Measurements from ENCODE around the gene EDA.
"Not testable (repeated sequence)": the region's sequence is repeated elsewhere in the genome, so short reads cannot be mapped to it uniquely, and the experiment has no call there.

EDA gene

GRCh38 chrX:69748055-69748454 is 132.1 kb downstream of the EDA start:
- no peak for DNase-seq

GRCh38 chrX:69759921-69760625 is 144.2 kb downstream of the EDA start:
- DNase-seq: no peak

GRCh38 chrX:69761633-69762032 is 145.7 kb downstream of the EDA start:
- DNase-seq: no peak

DNA sequence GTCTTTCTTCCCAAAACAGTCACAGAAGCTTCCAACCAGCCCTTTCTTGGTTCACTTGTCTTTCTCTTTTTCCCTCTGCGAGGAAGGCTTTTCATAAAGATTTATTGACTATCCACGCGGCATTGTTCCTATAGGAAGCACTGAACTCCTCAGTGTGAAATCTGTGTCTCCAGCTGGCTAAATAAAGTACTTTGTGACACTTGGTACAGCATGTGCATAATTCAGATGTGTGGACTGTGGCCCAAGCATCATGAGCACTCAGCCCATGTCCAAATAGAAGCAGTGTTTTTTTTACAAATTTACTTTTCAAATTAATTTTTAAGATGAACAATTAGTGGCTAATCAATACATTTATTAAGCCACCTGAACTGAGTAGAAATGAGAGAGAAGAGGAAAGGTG is 146.4 kb downstream of the EDA start:
- no peak for DNase-seq

GRCh38 chrX:69793260-69793935 is 177.5 kb downstream of the EDA start:
- DNase-seq: no peak

DNA sequence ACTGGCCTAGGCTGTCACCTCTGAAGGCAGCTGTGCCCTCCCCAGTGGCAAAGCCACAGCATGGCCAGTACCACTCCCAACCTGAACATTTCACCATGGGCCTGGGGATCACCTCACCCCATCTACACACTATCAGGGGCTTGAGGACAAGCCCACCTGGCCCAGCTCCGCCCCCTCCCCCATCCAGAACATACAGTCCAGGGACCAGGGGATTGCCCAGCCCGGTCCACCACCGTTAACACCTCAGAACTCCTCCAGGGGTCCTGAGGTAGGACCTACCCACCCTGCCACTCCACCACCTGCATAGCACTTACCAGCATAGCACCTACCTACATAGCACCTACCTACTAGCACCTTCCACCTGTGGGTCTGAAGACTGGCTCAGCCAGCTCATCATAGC is 179.8 kb downstream of the EDA start:
- no peak for DNase-seq

GRCh38 chrX:69807400-69807799 is 191.5 kb downstream of the EDA start:
- no peak for DNase-seq

DNA sequence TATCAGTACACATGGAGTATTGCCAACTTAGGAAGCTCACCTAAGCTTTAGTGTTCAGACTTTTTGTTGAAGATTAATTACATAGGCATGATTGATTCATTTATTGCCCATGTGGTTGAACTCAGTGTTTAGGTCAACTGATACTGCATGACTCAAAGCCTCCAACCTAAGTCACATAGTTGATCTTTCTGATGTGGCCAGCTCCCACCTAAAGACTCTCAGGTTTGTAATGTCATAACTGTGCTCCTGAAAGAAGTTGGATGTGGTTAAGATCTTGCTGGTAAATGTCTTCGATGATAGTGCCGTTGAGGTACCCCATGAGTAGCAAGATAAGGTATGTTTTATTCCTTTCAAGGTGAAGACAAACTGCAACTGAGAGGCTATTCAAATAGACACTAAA is 192.5 kb downstream of the EDA start:
- no peak for DNase-seq

DNA sequence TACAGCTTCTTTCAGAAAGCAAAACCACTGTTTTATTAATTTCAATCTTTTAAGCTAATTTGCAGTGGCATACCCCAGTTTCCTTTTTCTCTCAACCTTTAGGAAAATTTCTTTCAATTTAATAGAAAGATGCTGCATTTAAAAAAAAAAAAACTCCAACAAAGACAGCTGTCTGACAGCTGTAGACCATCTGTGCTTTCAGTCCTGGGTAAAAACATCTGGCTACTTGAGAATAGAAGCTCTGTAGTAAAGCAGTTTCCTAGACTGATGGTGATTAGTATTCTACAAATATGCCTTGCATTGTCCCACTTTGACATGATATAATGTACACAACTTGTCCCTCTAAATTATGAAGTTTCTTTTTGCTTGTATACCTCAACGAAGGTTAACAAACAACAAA is 197.8 kb downstream of the EDA start:
- DNase-seq: no peak

DNA sequence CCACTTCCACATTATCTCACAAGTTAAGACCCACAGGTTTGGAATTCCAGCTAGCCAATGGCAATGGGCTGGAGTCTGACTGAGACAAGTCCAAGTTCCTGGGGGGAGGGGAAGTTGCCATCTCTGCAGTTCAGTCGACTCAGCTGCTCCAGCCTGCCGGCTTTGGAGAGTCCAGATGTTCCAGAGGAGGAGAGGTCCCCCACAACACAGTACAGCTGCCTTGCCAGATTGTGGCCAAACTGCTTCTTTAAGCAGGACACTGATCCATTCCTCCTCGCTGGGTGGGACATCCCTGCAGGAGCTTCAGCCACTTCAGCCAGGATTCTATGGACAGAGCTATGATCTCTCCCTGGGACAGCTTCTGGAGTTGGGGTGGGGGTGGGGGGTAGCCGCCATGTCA is 199.2 kb downstream of the EDA start:
- DNase-seq: no peak

- no peak for DNase-seq
Measured at GRCh38 chrX:69815519-69815918, 199.6 kb downstream of the EDA start.

- DNase-seq: no peak
Measured at GRCh38 chrX:69844636-69845035, 228.7 kb downstream of the EDA start.

DNA sequence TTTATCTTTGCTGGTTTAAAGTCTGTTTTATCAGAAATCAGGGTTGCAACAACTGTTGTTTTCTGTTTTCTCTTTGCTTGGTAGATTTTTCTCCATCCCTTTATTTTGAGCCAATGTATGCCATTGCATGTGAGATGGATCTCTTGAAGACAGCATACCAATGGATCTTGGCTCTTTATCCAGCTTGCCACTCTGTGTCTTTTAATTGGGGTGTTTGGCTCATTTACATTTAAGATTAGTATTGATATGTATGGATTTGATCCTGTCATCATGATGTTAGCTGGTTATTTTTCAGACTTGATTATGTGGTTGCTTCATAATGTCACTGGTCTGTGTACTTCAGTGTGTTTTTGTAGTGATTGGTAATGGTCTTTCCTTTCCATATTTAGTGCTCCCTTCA is 244.1 kb downstream of the EDA start:
- DNase-seq: not testable (repeated sequence)

DNA sequence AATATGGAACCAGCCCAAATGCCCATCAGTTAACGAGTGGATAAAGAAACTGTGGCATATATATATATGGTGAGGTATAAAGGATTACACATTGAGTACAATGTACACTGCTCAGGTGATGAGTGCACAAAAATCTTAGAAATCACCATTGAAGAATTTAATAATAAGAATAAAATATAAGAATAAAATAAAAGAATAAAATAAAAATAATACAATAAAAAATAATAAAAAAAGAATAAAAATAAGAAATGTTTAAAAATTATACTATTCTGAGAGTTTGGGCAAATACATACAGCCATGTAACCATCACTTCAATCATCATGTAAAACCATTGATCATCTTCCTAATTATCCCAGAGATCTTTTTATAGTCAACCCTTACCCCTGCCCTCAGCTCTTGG is 260.3 kb downstream of the EDA start:
- no peak for DNase-seq

GRCh38 chrX:69884210-69884609 is 268.3 kb downstream of the EDA start:
- DNase-seq: no peak

GRCh38 chrX:69896046-69896445 is 280.1 kb downstream of the EDA start:
- no peak for DNase-seq

- no peak for DNase-seq
Measured at GRCh38 chrX:69900491-69900890, 284.6 kb downstream of the EDA start.

DNA sequence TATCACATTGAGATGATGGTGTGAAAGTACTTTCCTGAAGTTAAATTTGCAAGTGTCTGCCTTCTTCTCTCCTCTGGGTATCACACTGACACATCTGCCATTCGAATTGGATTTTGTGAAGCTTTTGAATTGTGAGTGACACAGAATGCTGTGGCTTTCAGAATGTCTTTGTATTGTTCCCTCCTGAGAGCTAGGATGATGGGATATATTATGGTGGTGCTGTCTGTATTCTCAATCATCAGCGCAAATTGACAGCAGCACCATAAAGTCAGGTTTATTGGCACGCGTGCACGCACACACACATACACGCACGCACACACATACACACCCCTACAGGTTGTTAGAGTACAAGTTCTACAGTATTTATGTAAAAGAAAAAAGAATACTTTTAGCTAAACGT is 290.5 kb downstream of the EDA start:
- no peak for DNase-seq

DNA sequence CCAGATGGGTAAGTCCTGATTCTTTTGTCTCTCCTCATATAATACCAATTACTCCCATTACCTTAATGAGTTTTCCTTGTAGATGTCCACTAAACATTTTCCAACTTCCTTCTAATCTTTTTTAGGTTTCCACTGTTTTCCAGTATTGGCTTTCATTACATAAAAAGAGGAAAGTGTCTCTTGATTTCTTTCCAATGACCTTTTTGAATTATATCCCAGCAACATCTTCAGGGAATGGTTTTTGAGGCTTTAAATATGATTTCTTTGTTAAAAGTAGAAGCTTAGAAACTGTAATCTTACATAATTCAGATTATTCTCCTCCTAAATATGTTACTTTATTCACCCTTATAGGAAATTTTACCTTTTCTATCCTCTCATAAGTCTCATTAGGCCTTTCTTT is 298.9 kb downstream of the EDA start:
- no peak for DNase-seq

DNA sequence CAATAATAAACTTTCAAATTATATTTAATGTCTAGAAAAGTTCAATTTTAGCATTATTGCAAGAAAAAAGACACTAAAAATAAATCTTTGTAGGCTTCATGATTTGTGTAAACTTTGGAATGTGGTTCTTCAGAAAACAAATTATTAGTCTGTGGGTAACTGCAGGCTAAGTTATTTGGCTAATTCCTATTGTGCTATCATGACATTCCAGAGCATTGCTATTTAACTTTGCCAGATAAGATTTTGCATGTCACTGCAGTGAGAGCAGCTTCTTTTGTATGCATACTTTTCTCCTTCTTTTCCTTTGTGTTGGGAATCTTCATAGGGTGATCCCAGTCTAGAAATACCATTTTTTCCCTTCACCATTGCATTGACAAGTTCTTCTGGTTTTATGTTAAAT is 303.8 kb downstream of the EDA start:
- DNase-seq: no peak

DNA sequence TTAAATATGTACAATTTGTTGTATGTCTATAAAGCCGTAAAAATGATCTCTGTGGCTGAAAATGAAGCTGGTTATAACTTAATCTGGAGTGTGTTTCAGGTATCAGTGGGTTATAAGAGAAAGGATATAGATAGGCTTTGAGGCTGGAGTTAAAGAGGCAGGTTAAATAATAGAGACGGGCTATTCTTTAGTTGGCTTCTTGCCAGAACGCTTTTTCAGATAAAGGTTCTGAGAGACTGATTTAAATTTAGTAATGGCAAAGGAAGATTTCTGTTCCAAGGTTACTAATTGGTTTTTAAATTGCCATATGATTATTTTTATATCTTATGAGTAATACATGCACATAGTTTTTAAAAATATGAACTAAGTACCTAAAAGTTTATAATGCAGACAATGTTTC is 316.4 kb downstream of the EDA start:
- DNase-seq: no peak

DNA sequence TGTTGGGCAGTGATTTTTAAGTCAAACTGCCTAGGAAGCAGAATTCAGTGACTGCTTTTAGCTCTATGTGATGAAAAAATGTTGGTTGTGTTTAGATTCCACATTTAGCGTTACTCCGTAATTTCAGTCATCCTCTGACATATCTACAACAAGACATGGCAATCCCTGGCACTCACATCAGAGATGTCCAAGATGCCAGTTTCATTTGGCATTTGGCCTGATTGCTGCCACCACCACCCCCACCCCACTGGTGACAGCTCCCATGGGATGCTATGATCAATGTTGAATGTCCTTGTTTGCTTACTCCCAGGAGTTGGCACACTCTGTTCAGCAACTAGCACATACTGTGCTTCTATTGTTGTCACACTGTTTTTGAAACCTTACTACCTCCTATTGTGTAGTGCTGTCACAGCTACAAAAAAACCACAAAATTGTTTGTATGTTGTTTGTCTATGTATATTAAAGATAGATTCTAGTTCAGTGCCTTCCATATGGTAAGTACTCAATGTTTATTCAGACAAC is 332.4 kb downstream of the EDA start:
- DNase-seq: no peak

GRCh38 chrX:69951753-69952152 is 335.8 kb downstream of the EDA start:
- no peak for DNase-seq

DNA sequence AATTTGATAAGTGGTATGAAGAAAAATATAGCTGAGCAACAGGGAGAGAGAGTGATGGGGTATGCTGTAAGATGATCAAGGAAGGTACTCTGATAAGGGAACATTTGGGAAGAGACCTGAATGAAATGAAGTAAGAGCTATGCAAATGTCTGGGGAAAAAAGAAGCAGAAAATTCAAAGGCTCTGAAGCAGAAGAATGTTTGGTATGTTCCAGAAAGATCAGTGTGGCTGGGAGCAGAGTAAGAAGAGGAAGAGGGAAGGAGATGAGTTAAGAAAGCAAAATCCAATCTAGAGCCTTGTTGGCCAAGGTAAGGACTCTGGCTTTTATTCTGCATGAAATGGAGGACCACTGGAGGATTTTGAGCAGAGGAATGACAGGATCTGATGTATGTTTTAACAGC is 343.8 kb downstream of the EDA start:
- no peak for DNase-seq
